Smooth muscle cell (in vitro differentiated cells): Measurements from ENCODE around the gene OR52K1. TPM values are rescaled to one million over a fixed set of nuclear protein-coding genes. Genes with fewer than 3 reads are reported as not detected.
A peak's percentile ranks its signal among the peaks of the same experiment; 100 is the strongest.
"Not testable (repeated sequence)": the region's sequence is repeated elsewhere in the genome, so short reads cannot be mapped to it uniquely, and the experiment has no call there.

Experiments
- DNase-seq: peaks from one replicate; lab custom pipeline; 2025; ENCODE audit not compliant: unreplicated experiment; lab: John Stamatoyannopoulos, UW
- H2AFZ ChIP-seq: fragments of 200-600 bp; sonication (generic); 2 replicates; pipeline ENCODE4 v1.6.0; 2016; ENCODE audit warnings: antibody characterized with exemption, low read depth, mild to moderate bottlenecking
- H3F3A ChIP-seq: fragments of 200-600 bp; sonication (generic); 2 replicates; pipeline ENCODE4 v1.6.0; 2017; ENCODE audit warnings: antibody characterized with exemption, low read depth
- H3K27ac ChIP-seq: fragments of 200-600 bp; sonication (generic); 2 replicates; pipeline ENCODE4 v1.5.1; 2016; ENCODE audit warnings: low read depth, mild to moderate bottlenecking
- H3K27me3 ChIP-seq: fragments of 200-600 bp; sonication (generic); 2 replicates; pipeline ENCODE4 v1.6.1; 2016; ENCODE audit warnings: low read depth, mild to moderate bottlenecking
- H3K36me3 ChIP-seq: fragments of 200-600 bp; sonication (generic); 2 replicates; pipeline ENCODE4 v1.5.1; 2016; ENCODE audit warnings: low read depth
- H3K4me1 ChIP-seq: fragments of 200-600 bp; sonication (generic); 2 replicates; pipeline ENCODE4 v1.5.1; 2016; ENCODE audit warnings: low read depth
- H3K4me2 ChIP-seq: fragments of 200-600 bp; sonication (generic); 2 replicates; pipeline ENCODE4 v1.6.0; 2016; ENCODE audit warnings: mild to moderate bottlenecking
- H3K4me3 ChIP-seq: fragments of 200-600 bp; sonication (generic); 2 replicates; pipeline ENCODE4 v1.5.1; 2016; ENCODE audit warnings: mild to moderate bottlenecking
- H3K79me2 ChIP-seq: fragments of 200-600 bp; sonication (generic); 2 replicates; pipeline ENCODE4 v1.6.0; 2016; ENCODE audit warnings: low read depth, mild to moderate bottlenecking
- H3K9ac ChIP-seq: fragments of 200-600 bp; sonication (generic); 2 replicates; pipeline ENCODE4 v1.6.0; 2016; ENCODE audit warnings: low read depth
- H3K9me3 ChIP-seq: fragments of 200-600 bp; sonication (generic); replicated peaks from 2 replicates; pipeline ENCODE4 v1.5.1; 2016; ENCODE audit warnings: low read depth
- H4K20me1 ChIP-seq: fragments of 200-600 bp; sonication (generic); 2 replicates; pipeline ENCODE4 v1.6.0; 2016; ENCODE audit warnings: low read depth
- CTCF ChIP-seq: fragments of 200-600 bp; sonication (generic); IDR thresholded peaks from 2 replicates; pipeline ENCODE4 v1.5.1; 2017; ENCODE audit warnings: borderline replicate concordance, mild to moderate bottlenecking, antibody characterized with exemption; ENCODE audit not compliant: insufficient read depth, poor library complexity, severe bottlenecking
- WGBS: methylation state at CpG from one replicate; pipeline ENCODE4 v1.1.7; 2016; ENCODE audit warnings: low lambda C conversion rate; 5-methylcytosine and 5-hydroxymethylcytosine counted together
- polyA plus RNA-seq: library from polyadenylated mRNA; unstranded; fragments of >200 nt; fragmentation: Nextera tagmentation; extraction: Ambion mirVana; gene quantifications from 2 replicates; pipeline ENCODE4 v1.2.1, GENCODE V29; 2016
- total RNA-seq: library from RNA; depleted of rRNA; stranded (reverse); fragments of >200 nt; gene quantifications from 2 replicates; pipeline ENCODE4 v1.2.3, GENCODE V29; 2014

The OR52K1 gene
- total and polyA plus RNA-seq, 2 experiments from 2014 or later, result 1.6 TPM; not detected in 1

- DNase-seq, result no peak
- no peak for TF ChIP-seq CTCF
- no peaks in the 10 kb centered on the region for H4K20me1 ChIP-seq
- no peaks in the 10 kb centered on the region for H3K27me3 ChIP-seq
- H3K4me1 ChIP-seq, result no peaks in the 10 kb centered on the region
- no peaks in the 10 kb centered on the region for H3K9me3 ChIP-seq
- no peak overlapping the region for H2AFZ ChIP-seq
- peak overlapping the region; percentile 45 for H3K9ac ChIP-seq
- H3K4me2 ChIP-seq, result peak overlapping the region; percentile 8
- no peaks in the 10 kb centered on the region for H3K79me2 ChIP-seq
- peak overlapping the region; percentile 89 for H3K27ac ChIP-seq
- WGBS, result 70% methylated on average over 4 of the region's 4 CpGs
- no peaks in the 10 kb centered on the region for H3F3A ChIP-seq
- no peak overlapping the region for H3K4me3 ChIP-seq
- no peaks in the 10 kb centered on the region for H3K36me3 ChIP-seq
Measured at GRCh38 chr11:4480577-4481239, 1.7 kb upstream of the OR52K1 start.

GRCh38 chr11:4481240-4481582 is 1.2 kb upstream of the OR52K1 start:
- TF ChIP-seq CTCF, result no peak
- no peaks in the 10 kb centered on the region for H3K79me2 ChIP-seq
- no peaks in the 10 kb centered on the region for H3K36me3 ChIP-seq
- DNase-seq, result no peak
- no peak overlapping the region for H3K4me3 ChIP-seq
- H3F3A ChIP-seq, result no peaks in the 10 kb centered on the region
- H3K27ac ChIP-seq, result peak overlapping the region; percentile 89
- H3K9me3 ChIP-seq, result no peaks in the 10 kb centered on the region
- H3K9ac ChIP-seq, result no peak overlapping the region
- no peaks in the 10 kb centered on the region for H3K27me3 ChIP-seq
- H2AFZ ChIP-seq, result no peak overlapping the region
- H3K4me1 ChIP-seq, result no peaks in the 10 kb centered on the region
- no peaks in the 10 kb centered on the region for H4K20me1 ChIP-seq
- H3K4me2 ChIP-seq, result no peak overlapping the region

GRCh38 chr11:4484310-4484709 is 1.9 kb downstream of the OR52K1 start:
- Histone ChIP-seq H2AFZ (no peak overlapping the region), H3K4me1 (no peaks in the 10 kb centered on the region), H3K36me3 (no peaks in the 10 kb centered on the region), H3K4me3 (no peak overlapping the region), H3K9ac (no peak overlapping the region), H3K27ac (no peak overlapping the region), H3F3A (no peaks in the 10 kb centered on the region), H3K79me2 (no peaks in the 10 kb centered on the region), H3K4me2 (no peak overlapping the region), H3K9me3 (no peaks in the 10 kb centered on the region), H3K27me3 (peaks cover 5% of the 10 kb centered on the region), H4K20me1 (no peaks in the 10 kb centered on the region)
- WGBS, result 75% methylated on average over 4 of the region's 4 CpGs
- TF ChIP-seq CTCF, result no peak
- no peak for DNase-seq

GRCh38 chr11:4491405-4491804 is 9.0 kb downstream of the OR52K1 start:
- H3K9ac ChIP-seq, H4K20me1 ChIP-seq, H3K27ac ChIP-seq, H3K4me1 ChIP-seq, H3F3A ChIP-seq, H3K9me3 ChIP-seq, DNase-seq, H3K4me3 ChIP-seq, H3K79me2 ChIP-seq, H3K4me2 ChIP-seq, H2AFZ ChIP-seq, H3K36me3 ChIP-seq: not testable (repeated sequence)
- H3K27me3 ChIP-seq, result peaks cover 21% of the 10 kb centered on the region
- 92% methylated on average over 2 of the region's 2 CpGs for WGBS
